Measurements from ENCODE around the gene SCUBE3. TPM values are rescaled to one million over a fixed set of nuclear protein-coding genes. Genes with fewer than 3 reads are reported as not detected.

The SCUBE3 gene
- total RNA-seq, 1 donor from 2014 or later, result 8.8 TPM

DNA sequence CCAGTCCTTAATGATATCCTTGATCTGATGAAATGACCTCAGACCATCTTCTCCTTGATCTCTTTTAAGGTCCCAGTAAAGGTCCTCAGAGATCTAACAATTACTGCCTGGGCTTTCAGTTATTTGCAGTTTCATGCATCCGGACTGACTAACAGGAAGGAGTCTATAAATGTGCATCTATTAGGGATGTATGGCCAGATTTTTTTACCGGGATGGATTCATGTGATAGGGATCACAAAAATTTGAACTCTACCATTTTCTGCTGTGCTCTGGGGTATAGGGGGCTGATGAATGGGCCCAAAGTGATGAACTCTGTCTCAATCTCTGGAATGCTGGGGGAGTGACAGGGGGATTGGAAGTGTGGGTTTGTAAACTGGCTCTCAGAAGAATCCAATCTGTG lies 36.2 kb upstream of the SCUBE3 start:
- Histone ChIP-seq H3K36me3 (no peaks in the 10 kb centered on the region), H3K27ac (replicated peaks) (no peak overlapping the region), H3K9me3 (replicated peaks) (no peaks in the 10 kb centered on the region), H3K4me1 (peaks cover 33% of the 10 kb centered on the region), H3K4me3 (no peak overlapping the region), H3K27me3 (ENCODE audit: low read depth) (peaks cover 9% of the 10 kb centered on the region)
- TF ChIP-seq, protein P1, sequence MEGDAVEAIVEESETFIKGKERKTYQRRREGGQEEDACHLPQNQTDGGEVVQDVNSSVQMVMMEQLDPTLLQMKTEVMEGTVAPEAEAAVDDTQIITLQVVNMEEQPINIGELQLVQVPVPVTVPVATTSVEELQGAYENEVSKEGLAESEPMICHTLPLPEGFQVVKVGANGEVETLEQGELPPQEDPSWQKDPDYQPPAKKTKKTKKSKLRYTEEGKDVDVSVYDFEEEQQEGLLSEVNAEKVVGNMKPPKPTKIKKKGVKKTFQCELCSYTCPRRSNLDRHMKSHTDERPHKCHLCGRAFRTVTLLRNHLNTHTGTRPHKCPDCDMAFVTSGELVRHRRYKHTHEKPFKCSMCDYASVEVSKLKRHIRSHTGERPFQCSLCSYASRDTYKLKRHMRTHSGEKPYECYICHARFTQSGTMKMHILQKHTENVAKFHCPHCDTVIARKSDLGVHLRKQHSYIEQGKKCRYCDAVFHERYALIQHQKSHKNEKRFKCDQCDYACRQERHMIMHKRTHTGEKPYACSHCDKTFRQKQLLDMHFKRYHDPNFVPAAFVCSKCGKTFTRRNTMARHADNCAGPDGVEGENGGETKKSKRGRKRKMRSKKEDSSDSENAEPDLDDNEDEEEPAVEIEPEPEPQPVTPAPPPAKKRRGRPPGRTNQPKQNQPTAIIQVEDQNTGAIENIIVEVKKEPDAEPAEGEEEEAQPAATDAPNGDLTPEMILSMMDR (IDR thresholded peaks at IDR 0.05; ENCODE audit: borderline replicate concordance), result no peak
- intact Hi-C loops (cut with micrococcal nuclease), result no loop called here
- DNase-seq, result no peak

DNA sequence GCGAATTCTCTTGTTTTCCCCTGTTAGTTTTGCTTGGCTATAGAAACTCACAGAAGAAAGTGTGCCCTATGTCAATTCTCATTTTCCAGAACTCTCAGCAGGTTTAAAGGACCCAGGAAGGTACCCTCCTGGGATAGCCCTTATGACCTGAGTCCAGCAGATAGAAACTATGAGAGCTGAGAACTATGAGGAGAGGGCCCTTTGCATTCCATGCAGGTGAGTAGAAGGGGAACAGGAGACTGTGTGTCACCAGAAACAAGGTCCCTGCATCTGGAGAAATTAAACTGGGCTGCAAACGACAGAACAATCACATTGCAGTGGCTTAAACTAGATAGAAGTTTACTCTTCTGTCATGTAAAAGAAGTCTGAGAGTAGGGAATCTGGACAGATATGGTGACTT lies 35.7 kb upstream of the SCUBE3 start:
- intact Hi-C loops (cut with micrococcal nuclease), result no loop called here
- Histone ChIP-seq H3K27ac (replicated peaks) (no peak overlapping the region), H3K27me3 (ENCODE audit: low read depth) (peaks cover 9% of the 10 kb centered on the region), H3K4me1 (peaks cover 37% of the 10 kb centered on the region), H3K9me3 (replicated peaks) (no peaks in the 10 kb centered on the region), H3K4me3 (no peak overlapping the region), H3K36me3 (no peaks in the 10 kb centered on the region)
- DNase-seq, result no peak
- TF ChIP-seq, protein P1 (IDR thresholded peaks at IDR 0.05; ENCODE audit: borderline replicate concordance), result no peak

DNA sequence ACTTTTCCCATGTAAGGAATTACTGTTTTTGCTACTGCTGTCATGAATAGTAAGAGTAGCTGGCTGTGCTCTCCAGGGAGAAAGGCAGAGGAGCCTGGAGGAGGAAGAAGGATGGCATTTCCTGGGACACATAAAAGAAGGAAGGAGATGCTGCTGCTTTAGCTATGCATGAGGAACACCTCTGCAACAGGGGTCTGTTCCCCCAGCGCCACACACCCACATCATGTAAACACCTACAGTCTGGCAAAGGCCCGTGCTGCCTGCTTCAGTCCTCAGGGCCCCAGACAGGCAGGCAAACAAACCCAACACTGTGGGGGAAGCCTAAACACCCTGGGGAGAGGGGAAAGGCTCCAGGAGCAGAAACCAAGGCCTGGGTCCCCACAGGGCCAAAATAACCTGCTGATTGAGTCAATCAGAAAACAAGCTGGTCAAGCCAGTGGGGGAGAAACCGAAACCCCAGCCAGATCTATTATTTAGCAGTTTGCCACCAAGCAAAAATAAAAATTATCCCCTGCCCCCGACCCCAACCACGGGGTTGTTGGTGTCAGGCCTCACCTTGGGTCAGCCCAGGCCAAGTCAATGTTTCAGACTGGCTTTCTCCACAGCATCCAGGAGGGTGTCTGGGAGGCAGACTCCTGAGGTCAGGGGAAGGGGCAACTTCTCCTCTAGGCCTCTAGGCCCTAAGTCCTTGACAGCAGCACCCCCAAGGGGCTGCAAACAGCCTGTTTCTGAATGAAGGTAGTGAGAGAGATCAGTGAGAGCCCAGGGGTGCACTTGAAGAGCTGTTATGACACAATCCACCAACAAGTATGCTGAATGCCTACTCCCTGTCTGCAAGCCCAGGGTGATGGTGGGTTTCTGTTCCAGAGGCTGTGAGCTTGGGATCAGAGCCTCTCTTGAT lies 34.6 kb upstream of the SCUBE3 start:
- peaks cover 47% of the 10 kb centered on the region for H3K4me1 ChIP-seq

DNA sequence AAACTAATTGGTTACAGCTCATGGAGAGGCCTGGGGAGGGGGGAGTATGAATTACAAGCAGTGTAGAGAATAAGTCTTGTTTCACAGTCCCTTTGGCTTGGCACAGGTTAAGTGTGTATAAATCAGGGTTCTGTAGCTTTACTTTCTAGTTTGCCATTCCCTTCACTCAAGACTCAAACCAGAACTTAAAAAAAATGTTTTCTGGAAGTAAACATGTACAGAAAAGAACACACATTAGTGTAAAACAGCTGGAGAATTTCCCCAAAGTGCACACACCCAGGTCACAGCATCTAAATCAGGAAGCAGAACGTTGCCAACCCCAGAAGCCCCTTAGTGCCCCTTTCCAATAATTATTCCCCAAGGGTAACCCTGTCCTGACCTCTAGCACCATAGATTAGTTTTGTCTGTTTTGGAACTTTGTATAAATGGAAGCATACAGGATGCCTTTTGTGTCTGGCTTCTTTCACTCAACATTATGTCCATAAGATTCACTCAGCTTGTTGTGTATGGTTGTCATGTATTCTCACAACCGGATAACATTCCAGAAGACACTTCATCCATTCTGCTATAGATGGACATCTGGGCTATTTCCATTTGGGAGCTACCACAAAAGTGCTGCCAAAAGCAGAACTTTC lies 33.7 kb upstream of the SCUBE3 start:
- TF ChIP-seq, protein P1 (IDR thresholded peaks at IDR 0.05; ENCODE audit: borderline replicate concordance), result no peak
- peaks cover 9% of the 10 kb centered on the region for H3K27me3 ChIP-seq (ENCODE audit: low read depth)
- intact Hi-C loops (cut with micrococcal nuclease), result no loop called here
- no peak overlapping the region for H3K27ac ChIP-seq (replicated peaks)
- H3K9me3 ChIP-seq (replicated peaks), result no peaks in the 10 kb centered on the region
- no peak overlapping the region for H3K4me3 ChIP-seq
- no peaks in the 10 kb centered on the region for H3K36me3 ChIP-seq
- no peak for DNase-seq
- peaks cover 53% of the 10 kb centered on the region for H3K4me1 ChIP-seq

More for the DNA sequence above, 34.6 kb upstream of the SCUBE3 start:
- peaks cover 9% of the 10 kb centered on the region for H3K27me3 ChIP-seq (ENCODE audit: low read depth)
- no peaks in the 10 kb centered on the region for H3K9me3 ChIP-seq (replicated peaks)
- TF ChIP-seq, protein P1 (IDR thresholded peaks at IDR 0.05; ENCODE audit: borderline replicate concordance), result no peak
- H3K27ac ChIP-seq (replicated peaks), result no peak overlapping the region
- DNase-seq, result no peak
- intact Hi-C loops (cut with micrococcal nuclease), result no loop called here
- no peak overlapping the region for H3K4me3 ChIP-seq
- no peaks in the 10 kb centered on the region for H3K36me3 ChIP-seq

DNA sequence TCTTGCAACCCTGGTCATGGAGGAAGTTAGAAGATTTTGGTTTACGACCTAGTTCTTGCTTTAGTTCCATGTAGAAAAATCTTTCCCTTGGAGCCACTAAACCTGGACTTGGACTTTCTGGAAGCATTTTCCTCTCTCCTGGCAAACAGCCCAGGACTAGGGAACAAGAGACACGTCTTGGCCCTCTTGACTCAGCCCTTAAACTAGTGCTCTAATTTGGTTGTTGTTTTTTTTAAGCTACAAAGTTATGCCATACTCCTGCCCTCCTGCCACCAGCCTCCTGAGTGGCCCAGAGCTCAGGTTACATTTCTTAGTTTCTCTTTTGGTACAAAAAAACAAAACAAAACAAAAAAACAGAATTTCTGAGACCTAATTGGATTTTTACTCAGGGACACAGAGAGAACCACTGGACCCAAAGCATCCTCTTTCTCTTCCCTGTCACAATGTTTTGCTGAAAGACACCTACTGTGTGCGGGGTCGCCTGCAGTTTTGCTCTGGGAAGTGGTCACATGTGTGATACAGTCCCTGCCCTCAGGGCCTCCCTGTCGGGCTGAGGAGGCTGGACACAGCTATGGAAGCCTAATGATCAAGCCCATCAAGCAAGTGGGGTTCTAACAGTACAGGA lies 32.3 kb upstream of the SCUBE3 start:
- intact Hi-C loops (cut with micrococcal nuclease), result no loop called here
- Histone ChIP-seq H3K4me3 (no peak overlapping the region), H3K4me1 (peaks cover 65% of the 10 kb centered on the region), H3K27ac (replicated peaks) (peak overlapping the region; percentile 76), H3K9me3 (replicated peaks) (no peaks in the 10 kb centered on the region), H3K27me3 (ENCODE audit: low read depth) (peaks cover 9% of the 10 kb centered on the region), H3K36me3 (no peaks in the 10 kb centered on the region)
- TF ChIP-seq, protein P1 (IDR thresholded peaks at IDR 0.05; ENCODE audit: borderline replicate concordance), result no peak
- DNase-seq, result no peak

Data from left ventricle myocardium inferior (tissue), 1 donor.